ENCODE data around the gene GJB3. TPM values are rescaled to one million over a fixed set of nuclear protein-coding genes. Genes with fewer than 3 reads are reported as not detected.

GJB3 gene
- total RNA-seq = 0.98 and 2.5 TPM in 2 replicates

DNA sequence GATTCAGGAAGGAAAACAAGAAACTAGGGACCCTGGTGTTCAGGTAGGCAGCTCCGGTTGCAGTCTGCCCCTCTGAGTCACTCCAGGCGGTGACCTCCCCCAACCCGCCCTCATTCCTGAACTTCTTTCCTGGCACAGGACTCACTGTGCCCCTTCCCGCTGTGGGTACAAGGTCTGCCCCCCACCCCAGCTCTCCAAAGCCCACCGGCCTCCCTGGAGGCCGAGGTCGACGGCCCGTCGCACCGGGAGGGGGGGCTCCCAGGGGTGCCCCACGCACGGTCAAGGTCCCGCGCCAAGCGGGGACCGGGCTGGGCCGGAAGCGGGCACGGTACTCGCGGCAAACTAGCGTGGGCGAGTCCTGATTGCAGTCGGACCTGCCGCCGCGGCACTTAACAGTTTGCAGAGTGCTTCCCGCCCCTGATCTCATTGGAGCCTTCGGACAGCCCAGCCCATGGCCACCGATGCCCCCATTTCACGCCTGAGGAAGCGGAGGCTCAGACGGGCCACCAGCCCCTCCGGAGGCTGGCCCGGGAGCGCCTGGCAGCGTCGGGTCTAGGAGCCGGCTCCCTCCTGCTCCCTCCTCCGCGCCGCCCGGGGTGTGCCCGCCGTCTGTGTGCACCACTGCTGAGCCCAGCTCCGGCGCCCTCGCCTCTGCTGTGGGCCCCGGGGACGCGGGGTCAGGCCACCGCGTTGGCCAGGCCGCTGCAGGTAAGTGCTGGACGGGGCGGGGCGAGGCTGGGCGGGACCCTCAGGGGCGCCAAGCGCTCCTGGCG, at the start of gene GJB3:
Gene GJB3 (plus strand): TSS at position 144 of the 773 bp plus-strand sequence. CDS start 3,549 bp downstream, outside the sequence.

GRCh38 chr1:34754964-34755637, 25.9 kb upstream of the GJB3 start, which contains the start of gene GJB5:
TSS of gene GJB5 (plus strand) at chr1:34755047. CDS start at chr1:34757331, 2,284 bp downstream.

DNA sequence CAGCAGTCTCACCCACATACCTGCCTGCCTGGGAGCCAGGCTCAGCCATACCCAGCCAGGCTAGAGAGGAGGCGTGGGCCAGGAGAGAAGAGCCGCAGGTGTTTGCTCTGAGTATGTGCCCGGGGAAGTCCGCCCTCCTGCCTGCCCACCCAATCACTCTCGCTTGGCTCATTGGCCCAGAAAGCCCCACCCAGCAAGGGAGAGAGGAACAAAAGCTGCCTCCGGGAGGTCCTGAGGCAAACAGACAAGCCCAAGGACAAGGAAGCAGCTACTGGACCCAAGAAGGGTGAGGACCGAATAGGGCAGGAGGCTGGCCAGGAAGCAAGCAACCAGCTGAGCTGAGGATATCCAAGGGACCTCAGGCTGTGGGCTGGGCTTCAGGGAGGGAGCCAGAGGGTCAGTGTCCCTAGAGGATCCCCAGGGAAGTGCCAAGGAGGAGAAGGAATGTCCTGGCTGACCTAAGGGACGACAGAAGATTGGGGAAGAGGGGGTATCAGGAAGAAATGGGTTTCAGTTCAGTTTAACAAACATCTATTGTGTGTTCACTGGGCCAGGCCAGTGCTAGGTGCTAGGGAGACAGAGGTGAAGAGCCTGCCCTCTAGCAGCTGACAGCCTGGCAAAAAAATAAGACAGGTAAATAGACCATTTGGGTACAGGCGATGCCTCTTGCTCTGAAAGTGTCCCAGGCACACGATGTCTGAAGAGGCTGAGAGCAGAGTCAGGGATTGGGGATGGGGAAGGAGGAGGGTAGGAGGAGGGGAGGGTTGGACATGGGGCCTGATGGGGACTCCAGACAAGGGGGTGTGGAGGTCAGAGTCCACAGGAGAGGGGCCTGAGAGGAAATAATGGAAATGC, 21.3 kb upstream of the GJB3 start, which contains the start of gene GJB4:
Gene GJB4 (plus strand): TSS at position 238 of the 855 bp plus-strand sequence. CDS start 1,515 bp downstream, outside the sequence.

GRCh38 chr1:34792868-34793727, 12.1 kb downstream of the GJB3 start, which contains the start of gene GJA4:
TSS of gene GJA4 (plus strand) at chr1:34792999. CDS start at chr1:34794214, 1,215 bp downstream.

Other genes starting within 250 kb of the GJB3 start
- gene GJB5, start 26.2 kb upstream of the GJB3 start, total RNA-seq = not detected in 2 replicates
- 0.13 and 0.16 TPM in 2 replicates for gene GJB4, start 21.5 kb upstream of the GJB3 start, total RNA-seq
- gene GJA4, start 11.8 kb downstream of the GJB3 start, total RNA-seq = not detected in 2 replicates
- 19.9 and 42.2 TPM in 2 replicates for gene SMIM12, start 78.5 kb downstream of the GJB3 start, total RNA-seq
- gene DLGAP3, start 148.4 kb downstream of the GJB3 start, total RNA-seq = 0.13 and 0.16 TPM in 2 replicates
- gene TMEM35B, start 204.1 kb downstream of the GJB3 start, total RNA-seq = 24.6 and 26.5 TPM in 2 replicates